HEK293 (cell line): ENCODE measurements around the gene SPRTN.
"Not testable (repeated sequence)": the region's sequence is repeated elsewhere in the genome, so short reads cannot be mapped to it uniquely, and the experiment has no call there.

Experiments
- CTCF ChIA-PET: fragments of 350-600 bp; formaldehyde crosslinking; extraction: SDS; loops from one replicate; lab custom pipeline; 2021; ENCODE audit warnings: antibody characterized with exemption; lab: Yijun Ruan, JAX
- POLR2A ChIA-PET: fragments of 300-600 bp; formaldehyde crosslinking; extraction: SDS; loops from one replicate; lab custom pipeline; 2020; ENCODE audit warnings: antibody characterized with exemption, inconsistent platforms; lab: Yijun Ruan, JAX
- H3K27ac ChIP-seq: fragments of 200-500 bp; sonication (Bioruptor generic); 2 replicates; pipeline ENCODE4 v1.5.1; 2014; ENCODE audit warnings: low read depth, low read length, control low read depth, inconsistent platforms; ENCODE audit errors: extremely low read depth
- H3K36me3 ChIP-seq, 2 experiments: fragments of 200-500 bp in 1 of 2; sonication (Bioruptor generic) in 1 of 2; 1 replicate in 1 of 2; 2 replicates in 1 of 2; pipeline ENCODE4 v1.5.1; 2014 to 2017; ENCODE audit warnings: inconsistent platforms in 2 of 2, low read length in 2 of 2; ENCODE audit not compliant: control insufficient read depth in 2 of 2, insufficient read depth in 1 of 2
- H3K4me1 ChIP-seq: fragments of 200-500 bp; sonication (Bioruptor generic); 2 replicates; pipeline ENCODE4 v1.5.1; 2014; ENCODE audit warnings: mild to moderate bottlenecking, low read length, inconsistent platforms; ENCODE audit not compliant: control insufficient read depth, insufficient read depth
- H3K4me3 ChIP-seq: 2 replicates; pipeline ENCODE4 v1.5.1; 2011; ENCODE audit warnings: low read depth, mild to moderate bottlenecking, control low read depth, low read length, moderate library complexity
- H3K9me3 ChIP-seq: fragments of 200-500 bp; sonication (Bioruptor generic); 2 replicates; pipeline ENCODE4 v1.5.1; 2014; ENCODE audit warnings: low read depth, low read length, inconsistent platforms; ENCODE audit not compliant: control insufficient read depth, insufficient read depth
- GLIS2 ChIP-seq: fragments of 450-650 bp; formaldehyde crosslinking; IDR thresholded peaks from 2 replicates; pipeline ENCODE4 v1.5.1; 2016; ENCODE audit warnings: missing biosample characterization, missing genetic modification characterization
- HIC1 ChIP-seq: fragments of 450-650 bp; formaldehyde crosslinking; IDR thresholded peaks from 2 replicates; pipeline ENCODE4 v1.5.1; 2016; ENCODE audit warnings: missing biosample characterization, missing genetic modification characterization
- WT1 ChIP-seq: fragments of 450-650 bp; formaldehyde crosslinking; IDR thresholded peaks from 2 replicates; pipeline ENCODE4 v1.5.1; 2016; ENCODE audit warnings: missing biosample characterization, missing genetic modification characterization
- ZBTB1 ChIP-seq: fragments of 450-650 bp; formaldehyde crosslinking; IDR thresholded peaks from 2 replicates; pipeline ENCODE4 v1.5.1; 2016; ENCODE audit warnings: missing biosample characterization, missing genetic modification characterization
- ZFP37 ChIP-seq: fragments of 450-650 bp; formaldehyde crosslinking; IDR thresholded peaks from 2 replicates; pipeline ENCODE4 v1.5.1; 2016; ENCODE audit warnings: missing biosample characterization, missing genetic modification characterization
- ZNF121 ChIP-seq: fragments of 450-650 bp; formaldehyde crosslinking; IDR thresholded peaks from 2 replicates; pipeline ENCODE4 v1.5.1; 2016; ENCODE audit warnings: missing biosample characterization, missing genetic modification characterization
- ZNF132 ChIP-seq: fragments of 450-650 bp; formaldehyde crosslinking; IDR thresholded peaks from 2 replicates; pipeline ENCODE4 v1.5.1; 2017; ENCODE audit warnings: missing biosample characterization, missing genetic modification characterization, borderline replicate concordance
- ZNF155 ChIP-seq: fragments of 450-650 bp; formaldehyde crosslinking; IDR thresholded peaks from 2 replicates; pipeline ENCODE4 v1.5.1; 2016; ENCODE audit warnings: missing biosample characterization, missing genetic modification characterization
- ZNF157 ChIP-seq: fragments of 450-650 bp; formaldehyde crosslinking; IDR thresholded peaks from 2 replicates; pipeline ENCODE4 v1.5.1; 2016; ENCODE audit warnings: missing biosample characterization, missing genetic modification characterization
- ZNF174 ChIP-seq: fragments of 450-650 bp; formaldehyde crosslinking; IDR thresholded peaks from 2 replicates; pipeline ENCODE4 v1.5.0; 2017; ENCODE audit warnings: missing biosample characterization, mild to moderate bottlenecking, missing genetic modification characterization
- ZNF18 ChIP-seq: fragments of 450-650 bp; formaldehyde crosslinking; IDR thresholded peaks from 2 replicates; pipeline ENCODE4 v1.5.1; 2016; ENCODE audit warnings: missing biosample characterization, missing genetic modification characterization
- ZNF398 ChIP-seq: fragments of 450-650 bp; formaldehyde crosslinking; IDR thresholded peaks from 2 replicates; pipeline ENCODE4 v1.5.1; 2017; ENCODE audit warnings: missing biosample characterization, missing genetic modification characterization
- ZNF513 ChIP-seq: fragments of 450-650 bp; IDR thresholded peaks from 2 replicates; pipeline ENCODE4 v1.5.1; 2018; ENCODE audit warnings: missing biosample characterization, missing genetic modification characterization
- ZNF580 ChIP-seq: fragments of 450-650 bp; formaldehyde crosslinking; IDR thresholded peaks from 2 replicates; pipeline ENCODE4 v1.5.1; 2016; ENCODE audit warnings: missing biosample characterization, missing genetic modification characterization
- ZNF623 ChIP-seq: fragments of 450-650 bp; formaldehyde crosslinking; IDR thresholded peaks from 2 replicates; pipeline ENCODE4 v1.5.1; 2016; ENCODE audit warnings: missing biosample characterization, missing genetic modification characterization
- ZNF660 ChIP-seq: fragments of 450-650 bp; IDR thresholded peaks from 2 replicates; pipeline ENCODE4 v1.5.1; 2018; ENCODE audit warnings: missing biosample characterization, mild to moderate bottlenecking, missing genetic modification characterization
- ZNF701 ChIP-seq: fragments of 450-650 bp; formaldehyde crosslinking; IDR thresholded peaks from 2 replicates; pipeline ENCODE4 v1.5.1; 2016; ENCODE audit warnings: missing biosample characterization, missing genetic modification characterization
- ZNF768 ChIP-seq: fragments of 450-650 bp; formaldehyde crosslinking; IDR thresholded peaks from 2 replicates; pipeline ENCODE4 v1.5.1; 2018; ENCODE audit warnings: missing biosample characterization, mild to moderate bottlenecking, missing genetic modification characterization
- ZNF785 ChIP-seq: fragments of 450-650 bp; formaldehyde crosslinking; IDR thresholded peaks from 2 replicates; pipeline ENCODE4 v1.5.1; 2016; ENCODE audit warnings: missing biosample characterization, missing genetic modification characterization
- ZSCAN30 ChIP-seq: fragments of 450-650 bp; IDR thresholded peaks from 2 replicates; pipeline ENCODE4 v1.5.1; 2018; ENCODE audit warnings: missing biosample characterization, mild to moderate bottlenecking, missing genetic modification characterization, moderate library complexity

Gene SPRTN

GRCh38 chr1:231348442-231348841 is 10.3 kb downstream of the SPRTN start (continued):
- TF ChIP-seq ZNF18 (tag by site-specific recombination) (no peak), ZSCAN30 (no peak), ZFP37 (tag by site-specific recombination) (no peak), ZNF768 (tag by site-specific recombination) (no peak), ZNF701 (no peak)

GRCh38 chr1:231348856-231349255 is 10.8 kb downstream of the SPRTN start:
- not testable (repeated sequence) for H3K4me3 ChIP-seq, H3K27ac ChIP-seq
- ChIA-PET POLR2A (interaction anchor here (3.2 kb wide), 1 partner anchor 11 kb away, joined by 14 read pairs; the partner anchor contains the start of genes EXOC8 and SPRTN), CTCF (interaction anchor here (0.6 to 1.6 kb wide), 5 partner anchors 9 to 33 kb away, joined by 3 to 5 read pairs (median 4); no protein-coding TSS in a partner anchor)
- peaks cover 78 to 84% of the 10 kb centered on the region in 2 experiments for H3K36me3 ChIP-seq
- peak; percentile 92 for TF ChIP-seq ZNF121
- TF ChIP-seq, all 188 proteins: peak for 1; not testable (repeated sequence) for 187
- not testable (repeated sequence) for H3K4me1 ChIP-seq, H3K9me3 ChIP-seq

- Histone ChIP-seq H3K27ac (no peak overlapping the region), H3K36me3 (peaks cover 52 to 71% of the 10 kb centered on the region in 2 experiments), H3K9me3 (no peaks in the 10 kb centered on the region), H3K4me3 (no peak overlapping the region), H3K4me1 (no peaks in the 10 kb centered on the region)
- ChIA-PET CTCF (interaction anchor here (1.4 kb wide), 1 partner anchor 238 kb away, joined by 4 read pairs; no protein-coding TSS in a partner anchor), POLR2A (no interaction called here)
- TF ChIP-seq HIC1 (tag by site-specific recombination) (no peak), ZSCAN30 (no peak), ZBTB1 (tag by site-specific recombination) (no peak), ZNF580 (tag by site-specific recombination) (no peak), ZNF785 (no peak), ZNF132 (tag by site-specific recombination) (no peak), ZNF623 (tag by site-specific recombination) (no peak), ZNF398 (tag by site-specific recombination) (no peak), ZNF660 (tag by site-specific recombination) (no peak), ZNF513 (no peak), WT1 (no peak), ZNF174 (no peak), GLIS2 (no peak), ZNF155 (tag by site-specific recombination) (no peak), ZNF157 (tag by site-specific recombination) (no peak)
Observed at GRCh38 chr1:231351816-231352215, 13.7 kb downstream of the SPRTN start.
